GM12891 (cell line): ENCODE results near the gene SLC25A12.
"Not testable (repeated sequence)": the region's sequence is repeated elsewhere in the genome, so short reads cannot be mapped to it uniquely, and the experiment has no call there.

Experiments
- DNase-seq: peaks from one replicate; pipeline ENCODE4 v3.0.0; 2011; ENCODE audit warnings: low spot score; ENCODE audit not compliant: insufficient read length
- FAIRE-seq: peaks from 2 replicates; lab custom pipeline; 2011; peaks lifted over from hg19 to GRCh38; lab: Jason Lieb, UNC
- PAX5 ChIP-seq: IDR thresholded peaks from 2 replicates; pipeline ENCODE4 v1.6.1; 2011; ENCODE audit warnings: low read length, moderate library complexity, mild to moderate bottlenecking; ENCODE audit not compliant: insufficient read depth, severe bottlenecking
- POLR2A ChIP-seq: IDR thresholded peaks from 2 replicates; pipeline ENCODE4 v1.6.1; 2011; ENCODE audit warnings: low read depth, low read length, control low read depth
- POLR2AphosphoS5 ChIP-seq: IDR thresholded peaks from 2 replicates; pipeline ENCODE4 v1.6.1; 2011; ENCODE audit warnings: low read depth, low read length, control low read depth
- POU2F2 ChIP-seq: IDR thresholded peaks from 2 replicates; pipeline ENCODE4 v1.6.1; 2011; ENCODE audit warnings: low read depth, mild to moderate bottlenecking, control low read depth, low read length, moderate library complexity
- SPI1 ChIP-seq: IDR thresholded peaks from 2 replicates; pipeline ENCODE4 v1.6.1; 2011; ENCODE audit warnings: low read depth, low read length, control low read depth
- TAF1 ChIP-seq: IDR thresholded peaks from 2 replicates; pipeline ENCODE4 v1.6.1; 2011; ENCODE audit warnings: low read depth, low read length, control low read depth

Gene SLC25A12

GRCh38 chr2:171922230-171923022 is 28.4 kb upstream of the SLC25A12 start, which contains the start of gene HAT1:
HAT1 (plus strand) TSS chr2:171922461; CDS start chr2:171922501, 40 bp downstream.
- DNase-seq: peak; percentile 86
- FAIRE-seq: peak; percentile 94
- TF ChIP-seq POU2F2 (no peak), TAF1 (peak; percentile 35; the same call in 1 of the 2 replicates), POLR2AphosphoS5 (peak; percentile 54; the same call in 1 of the 2 replicates), SPI1 (peak; percentile 38; the same call in 1 of the 2 replicates), POLR2A (no peak), PAX5 (no peak)

- DNase-seq (no peak), FAIRE-seq (no peak)
- TF ChIP-seq POLR2AphosphoS5: no peak
- TF ChIP-seq POLR2A: no peak
These were observed 27.9 kb upstream of the SLC25A12 start for GRCh38 chr2:171921970-171922229.

- DNase-seq (no peak), FAIRE-seq (no peak)
- TF ChIP-seq POLR2AphosphoS5 (no peak), TAF1 (no peak), POLR2A (no peak), PAX5 (no peak), POU2F2 (no peak), SPI1 (no peak)
These were observed 25.4 kb upstream of the SLC25A12 start for GRCh38 chr2:171919453-171919852.

- DNase-seq (no peak), FAIRE-seq (no peak)
- TF ChIP-seq SPI1 (no peak), PAX5 (no peak), POLR2A (no peak), POLR2AphosphoS5 (no peak), POU2F2 (no peak), TAF1 (no peak)
These were observed 19.5 kb upstream of the SLC25A12 start for GRCh38 chr2:171913517-171913916.

- FAIRE-seq (no peak), DNase-seq (no peak)
- TF ChIP-seq POLR2AphosphoS5 (no peak), POLR2A (no peak), TAF1 (no peak), PAX5 (no peak), POU2F2 (no peak), SPI1 (no peak)
These were observed 16.4 kb upstream of the SLC25A12 start for GRCh38 chr2:171910494-171910893.

- TF ChIP-seq POU2F2 (no peak), SPI1 (no peak)
- DNase-seq (no peak), FAIRE-seq (no peak)
These were observed 15.2 kb upstream of the SLC25A12 start for GRCh38 chr2:171909266-171909665.

- no peak for DNase-seq
- TF ChIP-seq SPI1 (no peak), PAX5 (no peak), POLR2A (no peak), POU2F2 (no peak), POLR2AphosphoS5 (no peak), TAF1 (no peak)
These were observed 14.2 kb upstream of the SLC25A12 start for GRCh38 chr2:171908235-171908634.

GRCh38 chr2:171902840-171903420 is 8.9 kb upstream of the SLC25A12 start:
- DNase-seq (no peak), FAIRE-seq (peak; percentile 83)
- TF ChIP-seq POLR2AphosphoS5 (no peak), POLR2A (no peak), TAF1 (no peak), PAX5 (no peak), POU2F2 (no peak)

More at GRCh38 chr2:171908235-171908634, 14.2 kb upstream of the SLC25A12 start:
- FAIRE-seq: peak; percentile 43

GRCh38 chr2:171899623-171900282 is 5.7 kb upstream of the SLC25A12 start:
- FAIRE-seq, DNase-seq: not testable (repeated sequence)

- TF ChIP-seq POU2F2 (no peak), TAF1 (no peak), POLR2A (no peak), POLR2AphosphoS5 (no peak), PAX5 (no peak), SPI1 (no peak)
- FAIRE-seq (no peak), DNase-seq (no peak)
These were observed 1.7 kb upstream of the SLC25A12 start for GRCh38 chr2:171895786-171896185.
